GM19025 (cell line): ENCODE data around the gene ASAH2.
"Not testable (repeated sequence)": the region's sequence is repeated elsewhere in the genome, so short reads cannot be mapped to it uniquely, and the experiment has no call there.

ENCODE experiments used
- ATAC-seq: cut with Tn5 transposase; IDR thresholded peaks from one replicate; pipeline ENCODE4 v1.9.1; 2021; ENCODE audit warnings: mild to moderate bottlenecking, low read depth, moderate library complexity; ENCODE audit not compliant: unreplicated experiment

ASAH2 gene

GRCh38 chr10:50251394-50251793, at the start of gene ASAH2:
TSS of gene ASAH2 (minus strand) at chr10:50251516. CDS start at chr10:50248610, 2,906 bp downstream.
- no peak for ATAC-seq

GRCh38 chr10:50299948-50300669, 48.8 kb upstream of the ASAH2 start:
- no peak for ATAC-seq

- no peak for ATAC-seq
These were observed 44.1 kb upstream of the ASAH2 start for GRCh38 chr10:50295367-50295766.

DNA sequence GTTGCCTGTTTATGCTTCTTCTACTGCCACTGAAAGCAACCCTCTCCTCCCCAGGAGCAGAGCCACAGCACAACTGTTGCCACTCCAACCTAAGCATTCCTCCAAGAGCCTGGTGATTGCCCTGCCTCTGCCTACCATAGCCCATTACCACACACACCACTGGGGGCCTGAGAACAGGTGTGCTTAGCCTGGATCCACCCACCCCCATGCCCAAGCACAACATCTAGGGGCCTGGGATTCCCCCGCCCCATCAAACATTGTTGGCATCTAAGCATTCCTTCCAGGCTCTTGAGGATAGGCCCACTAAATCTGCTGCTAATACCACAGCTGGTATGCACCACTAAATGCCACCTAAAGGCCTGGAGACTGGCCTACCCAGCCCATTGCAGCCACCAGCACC, 43.3 kb upstream of the ASAH2 start:
- no peak for ATAC-seq

DNA sequence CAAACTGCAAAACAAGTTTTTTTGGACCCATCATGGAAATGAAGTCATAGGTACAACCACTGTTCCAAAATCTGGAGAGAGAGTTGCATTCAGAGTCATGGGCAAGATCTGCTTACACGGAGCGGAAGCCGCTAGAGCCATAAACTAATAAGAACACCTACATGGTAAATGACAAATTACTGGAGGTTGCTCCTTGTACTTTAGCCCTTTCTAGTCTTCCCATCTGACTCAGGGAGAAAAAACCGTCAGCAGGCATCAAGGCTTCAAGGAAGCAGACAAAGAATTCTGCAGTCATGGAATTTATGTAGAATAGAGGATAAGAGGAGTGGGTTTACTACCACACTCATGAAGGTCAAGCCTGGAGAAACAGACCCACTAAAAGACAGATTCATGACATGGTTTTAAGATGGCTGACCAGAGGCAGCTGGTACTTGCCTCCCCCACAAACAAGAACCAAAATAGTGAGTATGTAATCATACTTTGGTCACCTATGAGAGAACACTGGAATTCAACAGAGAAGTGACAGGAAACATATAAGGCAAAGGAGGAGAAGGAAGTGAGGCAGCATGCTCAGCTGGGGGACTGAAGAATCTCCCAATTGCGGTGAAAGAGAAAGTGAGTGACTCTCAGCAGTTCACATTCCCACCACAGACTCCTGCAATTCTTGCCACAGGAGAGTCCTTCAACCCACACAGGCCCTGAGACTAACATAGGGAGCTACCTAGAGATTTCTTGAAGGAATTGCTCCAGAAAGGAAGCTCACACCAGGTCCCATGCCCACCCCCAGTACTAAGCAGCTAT, 42.4 kb upstream of the ASAH2 start:
- no peak for ATAC-seq

- ATAC-seq = no peak
These were observed 40.0 kb upstream of the ASAH2 start for GRCh38 chr10:50291261-50291850.

DNA sequence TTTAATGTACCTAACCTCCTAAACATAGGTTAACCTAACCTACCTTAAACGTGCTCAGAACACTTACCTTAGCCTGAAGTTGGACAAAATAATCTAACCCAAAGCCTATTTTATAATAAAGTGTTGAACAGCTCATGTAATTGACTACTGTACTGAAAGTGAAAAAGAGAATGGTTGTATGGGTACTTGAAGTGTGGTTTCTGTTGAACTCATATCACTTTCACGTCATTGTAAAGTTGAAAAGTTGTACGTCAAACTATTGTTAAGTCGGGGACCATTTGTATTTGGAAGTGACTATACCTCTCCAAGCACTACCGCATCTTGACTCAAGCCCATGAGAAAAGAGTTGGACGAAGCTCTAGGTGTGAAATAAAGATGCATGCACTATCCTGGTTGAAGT, 37.9 kb upstream of the ASAH2 start:
- no peak for ATAC-seq

DNA sequence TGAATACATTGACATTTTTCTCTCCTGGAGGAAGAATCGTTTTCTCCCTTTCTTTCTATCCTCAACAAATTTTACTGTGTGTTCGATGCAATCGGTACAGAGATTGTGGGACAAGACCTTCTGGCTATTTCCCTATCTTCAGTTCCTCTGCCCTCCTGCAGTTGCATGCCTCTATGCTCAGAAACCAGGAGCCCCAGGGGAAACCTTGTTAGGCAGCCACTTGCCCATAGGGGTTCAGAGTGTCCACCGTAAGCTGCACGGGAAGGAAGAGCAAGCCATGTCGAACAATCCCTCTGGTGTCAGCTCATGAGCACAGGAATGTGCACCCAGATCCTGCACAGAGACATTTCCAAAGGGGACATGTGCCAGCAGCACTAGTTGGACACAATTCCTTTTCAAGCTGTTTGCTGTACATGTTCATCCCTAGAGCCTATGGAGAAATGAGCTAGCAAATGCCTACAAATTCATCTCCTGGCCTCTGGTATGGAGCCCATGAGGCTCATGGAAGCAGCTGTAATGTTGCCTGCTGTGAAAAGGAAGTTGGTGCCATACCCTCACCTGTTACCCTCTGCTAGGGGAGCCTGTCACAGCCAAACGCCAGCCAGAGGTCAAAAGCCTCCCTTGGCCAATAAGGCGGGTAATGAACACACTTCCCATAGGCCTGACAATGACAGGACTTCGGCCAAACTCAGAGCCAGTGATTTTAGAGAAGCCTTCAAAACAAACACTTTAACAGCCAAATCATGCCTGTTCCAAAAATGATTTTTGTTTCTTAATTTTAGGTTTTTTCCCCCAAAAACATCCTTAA, 35.9 kb upstream of the ASAH2 start:
- no peak for ATAC-seq

DNA sequence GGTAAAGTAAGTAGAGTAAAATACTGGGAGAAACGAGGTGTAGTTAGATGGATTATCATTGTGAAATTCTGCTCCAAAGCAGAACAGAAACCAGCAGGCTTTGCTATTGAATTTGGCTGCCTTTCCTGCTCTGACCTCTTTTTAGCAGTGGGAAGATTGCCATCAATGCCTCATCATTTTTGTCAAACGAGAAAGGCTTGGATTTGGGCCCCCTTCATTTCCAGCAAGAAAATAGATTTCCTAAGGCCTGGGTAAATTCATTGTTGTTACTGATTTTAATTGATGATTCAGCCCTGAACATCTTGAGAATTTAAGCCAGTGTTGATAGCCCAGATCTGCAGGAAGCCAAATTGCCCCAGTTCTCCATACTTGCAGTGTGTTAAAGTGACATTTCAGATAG, 35.2 kb upstream of the ASAH2 start:
- ATAC-seq = no peak

DNA sequence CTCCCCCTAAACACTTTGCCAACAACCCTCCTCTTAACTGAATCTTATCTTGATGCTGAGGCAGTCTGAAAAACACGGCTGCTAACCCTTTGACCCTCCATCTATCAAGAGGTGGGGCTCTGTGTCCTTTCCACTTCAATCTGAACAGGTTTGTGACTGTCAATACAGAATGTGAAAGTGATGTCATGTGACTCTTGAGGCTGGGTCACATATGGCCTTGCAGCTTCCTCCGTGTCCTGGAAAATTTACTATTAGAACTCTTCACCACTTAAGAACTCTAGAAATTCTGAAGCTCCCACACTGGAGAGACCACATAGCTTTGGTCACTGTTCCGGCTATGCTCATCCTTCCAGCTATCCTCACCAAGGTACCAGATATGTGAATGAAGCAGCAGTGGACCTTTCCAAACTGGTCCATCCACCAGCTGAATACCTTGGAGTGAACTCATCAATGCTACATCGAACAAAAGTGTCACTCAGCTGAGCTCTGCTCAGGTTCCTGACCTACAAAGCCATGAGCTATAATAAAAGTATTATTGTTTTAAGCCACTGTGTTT, 30.7 kb upstream of the ASAH2 start:
- no peak for ATAC-seq

DNA sequence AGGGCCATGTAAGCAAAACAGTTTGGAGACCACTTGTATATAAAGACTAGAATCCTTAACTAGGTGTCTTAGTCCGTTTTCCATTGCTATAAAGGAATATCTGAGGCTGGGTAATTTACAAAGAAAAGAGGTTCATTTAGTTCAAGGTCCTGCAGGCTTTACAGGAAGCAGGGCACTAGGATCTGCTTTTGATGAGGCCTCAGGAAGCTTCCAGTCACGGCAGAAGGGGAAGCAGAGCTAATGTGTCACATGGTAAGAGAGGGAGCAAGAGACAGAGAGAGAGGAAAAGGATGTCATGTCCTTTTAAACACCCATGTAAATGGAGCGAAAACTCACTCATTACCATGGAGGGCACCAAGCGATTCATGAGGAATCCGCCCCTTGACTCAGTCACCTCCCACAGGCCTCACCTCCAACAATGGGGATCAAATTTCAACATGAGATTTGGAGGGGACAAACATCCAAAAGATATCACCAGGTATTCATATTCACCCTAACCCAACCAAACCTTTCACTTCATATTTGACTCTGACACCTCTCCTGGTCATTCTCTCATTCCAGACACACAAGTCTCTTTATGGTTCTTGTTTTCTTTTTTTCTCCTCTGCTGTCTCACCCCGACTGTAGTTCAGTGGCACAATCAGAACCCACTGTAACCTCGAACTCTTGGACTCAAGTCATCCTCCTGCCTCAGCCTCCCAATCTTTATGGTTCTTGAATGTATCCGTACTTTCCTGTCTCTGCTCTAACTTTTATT, 30.1 kb upstream of the ASAH2 start:
- no peak for ATAC-seq

- no peak for ATAC-seq
These were observed 28.9 kb upstream of the ASAH2 start for GRCh38 chr10:50280049-50280841.

DNA sequence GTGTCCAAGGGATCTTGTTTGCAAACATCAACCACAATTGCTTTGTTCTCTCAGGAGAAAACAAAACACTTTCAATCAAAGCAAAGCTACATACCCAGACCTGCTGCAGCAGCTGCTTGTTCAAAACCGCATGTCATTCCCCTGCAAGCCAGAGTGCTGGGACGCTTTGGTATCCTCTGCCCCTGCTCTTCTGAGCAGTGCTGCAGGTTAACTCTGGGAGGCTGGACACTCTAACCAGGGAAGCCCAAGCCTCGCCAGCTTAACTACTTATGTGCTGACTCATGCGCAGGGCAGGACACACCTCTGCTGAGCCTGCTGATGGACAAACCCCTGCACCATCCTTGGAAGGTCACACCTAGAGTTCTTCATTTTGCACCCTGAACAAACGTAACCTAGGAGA, 28.2 kb upstream of the ASAH2 start:
- no peak for ATAC-seq

DNA sequence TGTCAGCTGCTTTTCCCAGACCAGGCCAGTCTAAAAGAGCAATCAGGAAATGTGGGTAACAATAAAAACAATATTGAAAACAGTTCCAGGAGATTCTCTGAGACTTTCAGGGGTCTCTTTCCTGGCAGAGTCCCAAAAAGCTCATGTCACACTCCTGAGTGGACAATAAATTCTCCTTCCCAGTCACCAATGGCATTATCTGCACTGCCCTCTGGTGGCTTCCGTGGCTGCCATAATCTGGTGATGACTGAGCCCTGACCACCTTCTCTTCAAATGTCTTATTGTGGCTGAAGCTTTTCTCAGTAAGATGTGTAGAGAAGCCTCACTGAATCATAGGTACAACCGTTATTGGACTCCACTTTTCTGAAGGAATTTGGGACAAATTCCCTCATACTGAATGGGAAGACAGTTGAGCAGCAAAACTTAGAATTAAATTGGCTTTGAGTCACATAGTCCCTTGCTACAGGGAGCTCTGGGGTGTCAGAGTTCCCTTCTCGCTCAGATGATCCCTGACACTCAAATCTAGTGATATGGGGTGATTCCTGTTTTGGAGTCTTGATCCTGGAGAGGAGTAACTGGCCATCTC, 24.4 kb upstream of the ASAH2 start:
- ATAC-seq = no peak

GRCh38 chr10:50272531-50272930, 21.2 kb upstream of the ASAH2 start:
- ATAC-seq = no peak

- no peak for ATAC-seq
These were observed 20.4 kb upstream of the ASAH2 start for GRCh38 chr10:50271564-50272250.

- not testable (repeated sequence) for ATAC-seq
These were observed 16.6 kb upstream of the ASAH2 start for GRCh38 chr10:50267877-50268276.

DNA sequence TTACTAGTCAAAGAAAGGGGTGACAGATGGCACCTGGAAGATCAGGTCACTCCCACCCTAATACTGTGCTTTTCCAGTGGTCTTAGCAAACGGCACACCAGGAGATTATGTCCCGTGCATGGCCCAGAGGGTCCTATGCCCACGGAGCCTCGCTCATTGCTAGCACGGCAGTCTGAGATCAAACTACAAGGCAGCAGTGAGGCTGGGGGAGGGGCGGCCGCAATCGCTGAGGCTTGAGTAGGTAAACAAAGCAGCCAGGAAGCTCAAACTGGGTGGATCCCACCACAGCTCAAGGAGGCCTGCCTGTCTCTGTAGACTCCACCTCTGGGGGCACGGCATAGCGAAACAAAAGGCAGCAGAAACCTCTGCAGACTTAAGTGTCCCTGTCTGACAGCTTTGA, 11.3 kb upstream of the ASAH2 start:
- not testable (repeated sequence) for ATAC-seq
